ENCODE data around the gene SIK2. TPM values are rescaled to one million over a fixed set of nuclear protein-coding genes. Genes with fewer than 3 reads are reported as not detected.

SIK2 gene
- total RNA-seq, 1 donor from 2014 or later = 16.3 TPM

DNA sequence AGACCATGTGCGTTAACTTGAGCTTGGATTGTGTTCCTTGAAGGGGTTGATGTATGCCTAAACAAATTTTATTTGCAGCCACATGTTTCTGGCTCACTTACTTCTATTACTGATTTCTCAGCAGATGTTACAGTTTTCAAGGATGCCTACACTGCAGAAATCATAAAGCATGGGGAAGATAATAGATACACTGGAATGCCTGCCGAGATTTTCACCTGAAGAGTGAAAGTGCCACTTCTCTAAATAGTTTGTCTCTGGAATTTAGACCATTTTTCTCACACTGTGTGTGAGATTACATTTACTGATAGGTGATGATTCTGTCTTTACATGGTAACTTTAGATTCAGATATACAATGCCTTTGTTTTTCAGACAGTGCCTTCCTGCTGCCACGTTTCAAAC, 81.6 kb downstream of the SIK2 start:
- Mint-ChIP-seq H3K4me3 (ENCODE audit: unreplicated experiment) (no peak overlapping the region), H3K27ac (ENCODE audit: unreplicated experiment) (no peak overlapping the region), H3K9me3 (ENCODE audit: unreplicated experiment) (no peaks in the 10 kb centered on the region), H3K27me3 (ENCODE audit: unreplicated experiment) (no peaks in the 10 kb centered on the region), H3K4me1 (ENCODE audit: unreplicated experiment) (no peaks in the 10 kb centered on the region), H3K36me3 (ENCODE audit: low read depth, unreplicated experiment) (no peaks in the 10 kb centered on the region)
- TF ChIP-seq, protein P1, sequence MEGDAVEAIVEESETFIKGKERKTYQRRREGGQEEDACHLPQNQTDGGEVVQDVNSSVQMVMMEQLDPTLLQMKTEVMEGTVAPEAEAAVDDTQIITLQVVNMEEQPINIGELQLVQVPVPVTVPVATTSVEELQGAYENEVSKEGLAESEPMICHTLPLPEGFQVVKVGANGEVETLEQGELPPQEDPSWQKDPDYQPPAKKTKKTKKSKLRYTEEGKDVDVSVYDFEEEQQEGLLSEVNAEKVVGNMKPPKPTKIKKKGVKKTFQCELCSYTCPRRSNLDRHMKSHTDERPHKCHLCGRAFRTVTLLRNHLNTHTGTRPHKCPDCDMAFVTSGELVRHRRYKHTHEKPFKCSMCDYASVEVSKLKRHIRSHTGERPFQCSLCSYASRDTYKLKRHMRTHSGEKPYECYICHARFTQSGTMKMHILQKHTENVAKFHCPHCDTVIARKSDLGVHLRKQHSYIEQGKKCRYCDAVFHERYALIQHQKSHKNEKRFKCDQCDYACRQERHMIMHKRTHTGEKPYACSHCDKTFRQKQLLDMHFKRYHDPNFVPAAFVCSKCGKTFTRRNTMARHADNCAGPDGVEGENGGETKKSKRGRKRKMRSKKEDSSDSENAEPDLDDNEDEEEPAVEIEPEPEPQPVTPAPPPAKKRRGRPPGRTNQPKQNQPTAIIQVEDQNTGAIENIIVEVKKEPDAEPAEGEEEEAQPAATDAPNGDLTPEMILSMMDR (IDR thresholded peaks at IDR 0.05; ENCODE audit: unreplicated experiment) = no peak
- DNase-seq (ENCODE audit: low spot score) = no peak

DNA sequence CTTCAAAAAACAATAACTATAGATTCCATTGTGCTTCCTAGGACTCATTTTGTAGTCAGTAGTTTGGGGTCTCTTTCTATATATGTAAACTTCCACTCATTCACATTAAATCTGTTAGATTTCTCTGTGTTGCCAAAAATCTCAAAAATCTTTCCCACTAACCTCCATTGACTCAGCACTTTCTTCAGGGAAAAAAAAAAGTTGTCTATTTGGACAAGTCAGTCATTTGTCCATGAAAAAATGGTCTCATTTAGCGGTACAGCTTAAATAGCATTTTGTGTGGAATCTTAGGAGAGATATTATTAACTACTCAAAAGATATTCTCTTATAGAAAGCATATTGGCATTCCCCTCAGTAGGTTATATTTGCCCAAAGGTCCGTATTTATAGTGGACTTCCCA, 82.0 kb downstream of the SIK2 start:
- Mint-ChIP-seq H3K27me3 (ENCODE audit: unreplicated experiment) (no peaks in the 10 kb centered on the region), H3K27ac (ENCODE audit: unreplicated experiment) (no peak overlapping the region), H3K36me3 (ENCODE audit: low read depth, unreplicated experiment) (no peaks in the 10 kb centered on the region), H3K4me1 (ENCODE audit: unreplicated experiment) (no peaks in the 10 kb centered on the region), H3K4me3 (ENCODE audit: unreplicated experiment) (no peak overlapping the region), H3K9me3 (ENCODE audit: unreplicated experiment) (no peaks in the 10 kb centered on the region)
- DNase-seq (ENCODE audit: low spot score) = no peak
- TF ChIP-seq, protein P1 (IDR thresholded peaks at IDR 0.05; ENCODE audit: unreplicated experiment) = no peak

DNA sequence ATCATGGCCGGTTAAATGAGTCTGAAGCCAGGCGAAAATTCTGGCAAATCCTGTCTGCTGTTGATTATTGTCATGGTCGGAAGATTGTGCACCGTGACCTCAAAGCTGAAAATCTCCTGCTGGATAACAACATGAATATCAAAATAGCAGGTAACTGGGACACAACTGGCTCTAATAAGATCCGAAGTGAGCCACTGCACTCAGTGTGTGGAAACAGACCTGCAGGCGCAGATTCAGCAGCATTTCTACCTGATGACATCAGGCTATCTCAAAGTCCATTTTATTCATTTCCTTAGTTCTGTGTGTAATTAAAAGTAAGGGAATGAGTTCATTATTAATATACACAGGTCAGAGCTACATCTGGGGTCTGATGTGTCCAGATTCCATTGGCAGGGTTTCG, 85.8 kb downstream of the SIK2 start:
- no peak for DNase-seq (ENCODE audit: low spot score)
- TF ChIP-seq, protein P1 (IDR thresholded peaks at IDR 0.05; ENCODE audit: unreplicated experiment) = no peak
- Mint-ChIP-seq H3K9me3 (ENCODE audit: unreplicated experiment) (no peaks in the 10 kb centered on the region), H3K4me3 (ENCODE audit: unreplicated experiment) (no peak overlapping the region), H3K27me3 (ENCODE audit: unreplicated experiment) (no peaks in the 10 kb centered on the region), H3K4me1 (ENCODE audit: unreplicated experiment) (no peaks in the 10 kb centered on the region), H3K36me3 (ENCODE audit: low read depth, unreplicated experiment) (no peaks in the 10 kb centered on the region), H3K27ac (ENCODE audit: unreplicated experiment) (no peak overlapping the region)

DNA sequence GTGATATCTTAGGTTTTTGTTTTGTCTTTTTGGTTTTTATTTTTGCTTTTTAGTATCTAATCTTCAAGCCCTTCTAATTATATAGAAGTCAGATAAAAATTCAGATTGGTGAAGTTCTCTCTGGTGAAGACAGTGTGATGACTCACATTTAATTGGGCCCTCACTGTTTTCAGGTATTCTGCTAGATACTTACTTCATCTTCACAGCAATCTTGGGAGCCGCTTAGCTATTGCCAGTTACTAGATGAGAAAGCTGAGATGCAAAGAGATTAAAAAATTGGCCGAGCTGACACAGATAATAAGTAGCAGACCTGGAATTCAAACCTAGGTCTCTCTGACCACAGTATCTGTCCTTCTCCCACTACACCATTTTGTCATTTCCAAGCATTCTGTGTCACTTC, 88.9 kb downstream of the SIK2 start:
- Mint-ChIP-seq H3K4me1 (ENCODE audit: unreplicated experiment) (no peaks in the 10 kb centered on the region), H3K9me3 (ENCODE audit: unreplicated experiment) (no peaks in the 10 kb centered on the region), H3K27me3 (ENCODE audit: unreplicated experiment) (no peaks in the 10 kb centered on the region), H3K4me3 (ENCODE audit: unreplicated experiment) (no peak overlapping the region), H3K36me3 (ENCODE audit: low read depth, unreplicated experiment) (no peaks in the 10 kb centered on the region), H3K27ac (ENCODE audit: unreplicated experiment) (no peak overlapping the region)
- DNase-seq (ENCODE audit: low spot score) = no peak
- TF ChIP-seq, protein P1 (IDR thresholded peaks at IDR 0.05; ENCODE audit: unreplicated experiment) = no peak

DNA sequence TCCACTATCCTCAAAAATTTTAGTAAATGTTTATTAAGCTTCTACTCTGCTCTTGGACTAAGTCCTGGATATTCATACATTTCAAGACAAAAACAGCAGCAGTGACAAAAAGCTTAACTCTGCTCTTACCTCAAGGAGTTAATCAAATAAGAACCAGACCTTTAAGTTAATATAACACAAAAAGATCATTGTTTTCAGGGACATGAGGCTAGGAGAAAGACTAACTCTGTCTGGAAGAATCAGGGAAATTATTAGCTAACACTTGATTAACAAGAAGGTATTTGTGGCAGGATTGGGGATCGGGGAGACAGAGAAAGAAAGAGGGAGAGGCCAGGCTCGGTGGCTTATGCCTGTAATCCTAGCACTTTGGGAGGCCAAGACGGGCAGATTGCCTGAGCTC, 89.5 kb downstream of the SIK2 start:
- TF ChIP-seq, protein P1 (IDR thresholded peaks at IDR 0.05; ENCODE audit: unreplicated experiment) = no peak
- Mint-ChIP-seq H3K4me3 (ENCODE audit: unreplicated experiment) (no peak overlapping the region), H3K9me3 (ENCODE audit: unreplicated experiment) (no peaks in the 10 kb centered on the region), H3K4me1 (ENCODE audit: unreplicated experiment) (no peaks in the 10 kb centered on the region), H3K36me3 (ENCODE audit: low read depth, unreplicated experiment) (no peaks in the 10 kb centered on the region), H3K27me3 (ENCODE audit: unreplicated experiment) (no peaks in the 10 kb centered on the region), H3K27ac (ENCODE audit: unreplicated experiment) (peak overlapping the region; percentile 37)
- no peak for DNase-seq (ENCODE audit: low spot score)

Data from endothelial cell (in vitro differentiated cells).